B cell (primary cell): ENCODE measurements around the gene TWSG1. TPM values are rescaled to one million over a fixed set of nuclear protein-coding genes. Genes with fewer than 3 reads are reported as not detected.

Source experiments
- ATAC-seq: fragments of 200-7000 bp; cut with Tn5 transposase; one replicate; pipeline ENCODE4 v1.10.0; 2021; ENCODE audit warnings: low read depth, mild to moderate bottlenecking, moderate number of reproducible peaks, moderate library complexity
- CTCF ChIA-PET: fragments of 350-600 bp; sonication (Branson Sonifier 250); formaldehyde crosslinking; loops from one replicate; lab custom pipeline; 2021; ENCODE audit warnings: antibody characterized with exemption, inconsistent platforms; lab: Charles Lee
- POLR2A ChIA-PET: fragments of 350-600 bp; sonication (Branson Sonifier 250); formaldehyde crosslinking; loops from one replicate; lab custom pipeline; 2021; ENCODE audit warnings: antibody characterized with exemption; lab: Charles Lee
- DNase-seq: peaks from one replicate; pipeline ENCODE4 v3.0.0; 2013
- H2AFZ ChIP-seq: 2 replicates; pipeline ENCODE4 v1.6.1; 2012; ENCODE audit warnings: mild to moderate bottlenecking, low read depth, low read length; ENCODE audit not compliant: insufficient read depth, poor library complexity, severe bottlenecking
- H3K27ac ChIP-seq, 2 donors: 1 replicate in 1 of 2; 2 replicates in 1 of 2; pipeline ENCODE4 v1.5.1; 2012 to 2013; ENCODE audit warnings: low read length in 2 of 2, mild to moderate bottlenecking in 2 of 2, moderate library complexity in 1 of 2
- H3K27me3 ChIP-seq, 4 experiments: fragments of 200-600 bp in 1 of 4; sonication (generic) in 1 of 4; replicated peaks in 1 of 4; 1 replicate in 2 of 4; 2 replicates in 2 of 4; pipeline versions ENCODE4 v1.6.1 to v1.7.0; 2013 to 2016; ENCODE audit warnings: low read length in 3 of 4, mild to moderate bottlenecking in 2 of 4, mixed read lengths in 1 of 4, moderate library complexity in 1 of 4; ENCODE audit not compliant: insufficient read depth in 4 of 4, control insufficient read depth in 3 of 4; ENCODE audit errors: control extremely low read depth in 1 of 4
- H3K36me3 ChIP-seq, 2 experiments: replicated peaks in 1 of 2; 1 replicate in 1 of 2; 2 replicates in 1 of 2; pipeline versions ENCODE4 v1.6.1 to v1.7.1; 2013; ENCODE audit warnings: low read length in 1 of 2; ENCODE audit not compliant: insufficient read depth in 2 of 2, control insufficient read depth in 1 of 2; ENCODE audit errors: control extremely low read depth in 1 of 2, extremely low read depth in 1 of 2
- H3K4me1 ChIP-seq, 2 donors: fragments of 200-600 bp in 1 of 2; sonication (generic) in 1 of 2; 1 replicate in 1 of 2; 2 replicates in 1 of 2; pipeline versions ENCODE4 v1.5.1 to v1.6.1; 2013 to 2017; ENCODE audit warnings: low read length in 2 of 2; ENCODE audit not compliant: control insufficient read depth in 2 of 2, insufficient read depth in 2 of 2
- H3K4me2 ChIP-seq: replicated peaks from 2 replicates; pipeline ENCODE3; 2012; ENCODE audit warnings: mild to moderate bottlenecking, low read depth, low read length; ENCODE audit not compliant: poor library complexity, severe bottlenecking
- H3K4me3 ChIP-seq, 5 experiments: fragments of 200-600 bp in 1 of 5; sonication (generic) in 1 of 5; 1 replicate in 3 of 5; 2 replicates in 2 of 5; pipeline versions ENCODE4 v1.5.1 to v1.7.0; 2011 to 2016; ENCODE audit warnings: low read length in 4 of 5, mild to moderate bottlenecking in 4 of 5, low read depth in 2 of 5, control low read depth in 1 of 5, moderate library complexity in 1 of 5; ENCODE audit not compliant: insufficient read depth in 1 of 5; ENCODE audit errors: control extremely low read depth in 1 of 5, extremely low read depth in 1 of 5
- H3K79me2 ChIP-seq: fragments of 200-600 bp; sonication (generic); one replicate; pipeline ENCODE4 v1.6.0; 2016; ENCODE audit warnings: low read length; ENCODE audit not compliant: control insufficient read depth, insufficient read depth
- H3K9ac ChIP-seq: fragments of 200-600 bp; sonication (generic); 2 replicates; pipeline ENCODE4 v1.6.1; 2017; ENCODE audit warnings: mild to moderate bottlenecking, low read length, moderate library complexity
- H3K9me3 ChIP-seq, 3 donors: one replicate each; pipeline versions ENCODE4 v1.6.1 to v1.7.1; 2013; ENCODE audit warnings: low read length in 2 of 3; ENCODE audit not compliant: control insufficient read depth in 2 of 3, insufficient read depth in 1 of 3; ENCODE audit errors: control extremely low read depth in 1 of 3
- H4K20me1 ChIP-seq: 2 replicates; pipeline ENCODE4 v1.6.0; 2012; ENCODE audit warnings: mild to moderate bottlenecking, low read length; ENCODE audit not compliant: insufficient read depth, control insufficient read depth, poor library complexity, severe bottlenecking
- H3K27ac Mint-ChIP-seq: one replicate; pipeline ENCODE4 v1.8.0; 2021; ENCODE audit warnings: mixed read lengths
- H3K27me3 Mint-ChIP-seq: one replicate; pipeline ENCODE4 v1.8.0; 2021; ENCODE audit warnings: mixed read lengths
- H3K4me1 Mint-ChIP-seq: one replicate; pipeline ENCODE4 v1.8.0; 2021; ENCODE audit warnings: mixed read lengths
- H3K4me3 Mint-ChIP-seq: one replicate; pipeline ENCODE4 v1.8.0; 2021; ENCODE audit warnings: mixed read lengths
- H3K9me3 Mint-ChIP-seq: one replicate; pipeline ENCODE4 v1.8.0; 2022; ENCODE audit warnings: mixed read lengths; ENCODE audit not compliant: insufficient read depth
- EZH2 ChIP-seq: IDR thresholded peaks from 2 replicates; pipeline ENCODE4 v1.6.1; 2012; ENCODE audit warnings: borderline replicate concordance, low read depth, mild to moderate bottlenecking, moderate library complexity, low read length; ENCODE audit not compliant: insufficient read depth, poor library complexity, severe bottlenecking
- WGBS: methylation state at CpG from one replicate; pipeline ENCODE4 v1.1.5; 2013; ENCODE audit warnings: missing lambda C conversion rate; ENCODE audit not compliant: insufficient coverage; 5-methylcytosine and 5-hydroxymethylcytosine counted together
- intact Hi-C: fragments of 100-400 bp; cut with micrococcal nuclease; formaldehyde crosslinking; loops from one replicate; pipeline ENCODE4 v1.10.0; 2022
- polyA plus RNA-seq: library from polyadenylated mRNA; depleted of rRNA; stranded (reverse); fragments of >200 nt; gene quantifications from 2 replicates; pipeline ENCODE4 v1.2.3, GENCODE V29; 2012
- total RNA-seq, 2 donors: library from RNA; stranded (reverse); fragments of 120-200 nt in 1 of 2; gene quantifications; 1 replicate in 1 of 2; 2 replicates in 1 of 2; pipeline versions ENCODE4 v1.2.3 to v1.2.4, GENCODE V29; 2013 to 2022
- TF ChIP-seq, protein P1 (sequence below): fragments of 200-600 bp; IDR thresholded peaks from one replicate; pipeline ENCODE4 v1.8.0; 2022; ENCODE audit warnings: antibody characterized with exemption, mild to moderate bottlenecking

Gene TWSG1
- total and polyA plus RNA-seq, 2 donors (not counting 1 experiment from before 2014, with no cell fraction given), result 1.1 to 6.3 TPM

DNA sequence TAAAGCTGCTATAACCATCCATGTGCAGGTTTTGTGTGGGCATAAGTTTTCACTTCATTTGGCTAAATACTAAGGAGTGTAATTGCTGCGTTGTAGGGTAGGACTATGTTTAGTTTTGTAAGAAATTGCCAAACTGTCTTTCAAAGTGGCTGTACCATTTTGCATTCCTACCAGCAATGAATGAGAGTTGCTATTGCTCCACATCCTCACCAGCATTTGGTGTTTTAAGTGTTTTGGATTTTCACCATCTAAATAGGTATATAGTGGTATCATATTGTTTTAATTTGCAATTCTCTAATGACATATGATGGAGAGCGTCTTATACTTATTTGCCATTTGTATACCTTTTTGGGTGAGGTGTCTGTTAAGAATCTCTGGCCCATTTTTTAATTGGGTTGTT is 12.2 kb downstream of the TWSG1 start:
- no peak overlapping the region for H2AFZ ChIP-seq
- ATAC-seq (no peak), DNase-seq (no peak)
- H4K20me1 ChIP-seq, result no peaks in the 10 kb centered on the region
- no peaks in the 10 kb centered on the region for H3K79me2 ChIP-seq
- peaks cover 0 to 1% (median 0%) of the 10 kb centered on the region in 3 donors for H3K9me3 ChIP-seq
- no peaks in the 10 kb centered on the region for H3K27me3 ChIP-seq
- Mint-ChIP-seq H3K27me3 (no peaks in the 10 kb centered on the region), H3K4me3 (no peak overlapping the region), H3K9me3 (no peaks in the 10 kb centered on the region), H3K4me1 (no peaks in the 10 kb centered on the region), H3K27ac (no peak overlapping the region)
- H3K4me3 ChIP-seq, result no peak overlapping the region
- CTCF ChIA-PET, result interaction anchor here (0.6 kb wide), 1 partner anchor 174 kb away, joined by 4 read pairs; no protein-coding TSS in a partner anchor
- no peak overlapping the region for H3K4me2 ChIP-seq
- no CpG with 5 or more reads among the region's 2 CpGs for WGBS
- TF ChIP-seq, protein P1, sequence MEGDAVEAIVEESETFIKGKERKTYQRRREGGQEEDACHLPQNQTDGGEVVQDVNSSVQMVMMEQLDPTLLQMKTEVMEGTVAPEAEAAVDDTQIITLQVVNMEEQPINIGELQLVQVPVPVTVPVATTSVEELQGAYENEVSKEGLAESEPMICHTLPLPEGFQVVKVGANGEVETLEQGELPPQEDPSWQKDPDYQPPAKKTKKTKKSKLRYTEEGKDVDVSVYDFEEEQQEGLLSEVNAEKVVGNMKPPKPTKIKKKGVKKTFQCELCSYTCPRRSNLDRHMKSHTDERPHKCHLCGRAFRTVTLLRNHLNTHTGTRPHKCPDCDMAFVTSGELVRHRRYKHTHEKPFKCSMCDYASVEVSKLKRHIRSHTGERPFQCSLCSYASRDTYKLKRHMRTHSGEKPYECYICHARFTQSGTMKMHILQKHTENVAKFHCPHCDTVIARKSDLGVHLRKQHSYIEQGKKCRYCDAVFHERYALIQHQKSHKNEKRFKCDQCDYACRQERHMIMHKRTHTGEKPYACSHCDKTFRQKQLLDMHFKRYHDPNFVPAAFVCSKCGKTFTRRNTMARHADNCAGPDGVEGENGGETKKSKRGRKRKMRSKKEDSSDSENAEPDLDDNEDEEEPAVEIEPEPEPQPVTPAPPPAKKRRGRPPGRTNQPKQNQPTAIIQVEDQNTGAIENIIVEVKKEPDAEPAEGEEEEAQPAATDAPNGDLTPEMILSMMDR, result no peak
- TF ChIP-seq EZH2, result no peak
- H3K4me1 ChIP-seq, result no peaks in the 10 kb centered on the region
- peaks cover 0 to 1% of the 10 kb centered on the region in 2 experiments for H3K36me3 ChIP-seq
- POLR2A ChIA-PET, result interaction anchor here (0.6 kb wide), 1 partner anchor 28 kb away, joined by 4 read pairs; no protein-coding TSS in a partner anchor
- intact Hi-C loops, result no loop called here
- H3K27ac ChIP-seq, result no peak overlapping the region
- H3K9ac ChIP-seq, result no peak overlapping the region

DNA sequence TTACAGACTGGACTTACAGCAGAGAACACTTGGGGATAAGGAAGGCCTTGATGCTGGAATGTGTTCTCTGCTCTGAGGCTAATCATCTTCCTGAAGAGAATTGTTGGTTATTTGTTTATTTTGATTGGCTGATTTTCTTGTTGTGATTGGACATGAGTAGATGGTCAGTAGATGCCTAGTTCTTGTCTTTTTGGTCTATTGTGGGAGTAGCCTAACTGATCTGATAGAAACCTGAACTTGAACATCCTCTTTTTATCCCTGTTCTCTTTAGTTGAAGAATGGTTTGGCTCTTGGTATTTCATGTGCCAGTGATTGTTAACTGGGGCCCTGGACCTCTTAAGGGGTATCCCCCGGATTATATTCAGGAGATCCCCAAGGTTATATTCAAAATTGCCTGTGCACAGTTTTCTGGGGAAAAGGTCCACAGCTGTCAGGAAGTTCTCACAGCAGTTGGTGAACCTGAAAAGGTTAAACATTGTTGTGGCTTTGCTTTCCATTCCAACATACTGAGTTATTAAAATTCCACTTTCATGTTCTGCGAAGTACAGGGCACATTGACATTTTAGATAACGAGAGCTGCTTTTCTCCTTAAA is 13.6 kb downstream of the TWSG1 start:
- peaks cover 0 to 1% (median 0%) of the 10 kb centered on the region in 3 donors for H3K9me3 ChIP-seq
- DNase-seq, result no peak
- H3K36me3 ChIP-seq, result peaks cover 0 to 1% of the 10 kb centered on the region in 2 experiments
- ChIA-PET CTCF (no interaction called here), POLR2A (no interaction called here)
- no peak overlapping the region for H3K27ac Mint-ChIP-seq
- H3K9ac ChIP-seq, result no peak overlapping the region
- no peak overlapping the region for H3K4me2 ChIP-seq
- intact Hi-C loops, result no loop called here
- no peaks in the 10 kb centered on the region for H3K27me3 ChIP-seq
- TF ChIP-seq, protein P1, result no peak
- no peaks in the 10 kb centered on the region for H4K20me1 ChIP-seq
- no peaks in the 10 kb centered on the region for H3K9me3 Mint-ChIP-seq
- no peaks in the 10 kb centered on the region for H3K4me1 ChIP-seq
- WGBS, result 80% methylated on average over 1 of the region's 3 CpGs
- no peaks in the 10 kb centered on the region for H3K27me3 Mint-ChIP-seq
- H3K27ac ChIP-seq, result no peak overlapping the region
- H3K4me3 Mint-ChIP-seq, result no peak overlapping the region
- no peaks in the 10 kb centered on the region for H3K79me2 ChIP-seq
- ATAC-seq, result no peak
- no peak overlapping the region for H2AFZ ChIP-seq
- no peaks in the 10 kb centered on the region for H3K4me1 Mint-ChIP-seq
- no peak overlapping the region for H3K4me3 ChIP-seq
